HFF-Myc (cell line): ENCODE measurements around the gene BICD1.
"Not testable (repeated sequence)": the region's sequence is repeated elsewhere in the genome, so short reads cannot be mapped to it uniquely, and the experiment has no call there.

Experiments
- DNase-seq: peaks from one replicate; pipeline ENCODE4 v3.0.0-alpha.2; 2011; ENCODE audit warnings: low read depth; ENCODE audit errors: extremely low read depth
- H3K4me3 ChIP-seq: replicated peaks from 2 replicates; pipeline ENCODE4 v1.5.1; 2011; ENCODE audit warnings: low read depth, mild to moderate bottlenecking, control low read depth, low read length
- CTCF ChIP-seq: IDR thresholded peaks from 2 replicates; pipeline ENCODE4 v1.5.1; 2012; ENCODE audit warnings: mild to moderate bottlenecking, low read depth, low read length, control low read depth; ENCODE audit errors: missing control alignments

The BICD1 gene

GRCh38 chr12:32274665-32275064 lies 168.0 kb downstream of the BICD1 start:
- H3K4me3 ChIP-seq, result no peak overlapping the region
- DNase-seq, result no peak
- no peak for TF ChIP-seq CTCF

- not testable (repeated sequence) for H3K4me3 ChIP-seq, DNase-seq
Observed at GRCh38 chr12:32275520-32275919, 168.9 kb downstream of the BICD1 start.

- TF ChIP-seq CTCF, result no peak
- H3K4me3 ChIP-seq, result no peak overlapping the region
- DNase-seq, result no peak
Observed at GRCh38 chr12:32277774-32278173, 171.1 kb downstream of the BICD1 start.

DNA sequence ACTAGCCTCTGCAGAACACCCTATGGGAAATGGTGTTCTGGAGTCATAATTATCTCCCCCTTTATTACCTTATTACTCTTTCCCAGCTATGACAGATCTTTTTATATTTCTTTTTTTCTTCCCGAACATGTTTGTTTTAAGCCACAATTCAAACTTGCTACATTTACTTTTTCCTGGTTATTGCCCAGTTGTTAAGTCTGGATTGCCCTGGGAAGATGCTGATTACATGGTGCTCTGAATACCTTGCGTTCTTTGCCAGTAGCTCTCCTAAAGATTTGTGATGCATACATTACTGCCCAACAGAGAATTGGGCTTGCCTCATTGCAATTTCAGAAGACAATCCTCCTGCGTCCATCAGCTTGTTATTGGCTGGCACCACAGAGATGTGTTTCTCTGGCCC lies 174.5 kb downstream of the BICD1 start:
- no peak for TF ChIP-seq CTCF
- no peak overlapping the region for H3K4me3 ChIP-seq
- no peak for DNase-seq

GRCh38 chr12:32284561-32284960 lies 177.9 kb downstream of the BICD1 start:
- H3K4me3 ChIP-seq, result no peak overlapping the region
- TF ChIP-seq CTCF, result no peak

GRCh38 chr12:32285021-32285420 lies 178.4 kb downstream of the BICD1 start:
- TF ChIP-seq CTCF, result no peak
- H3K4me3 ChIP-seq, result no peak overlapping the region
- DNase-seq, result no peak

More at GRCh38 chr12:32284561-32284960, 177.9 kb downstream of the BICD1 start:
- no peak for DNase-seq

- DNase-seq, result no peak
- H3K4me3 ChIP-seq, result no peak overlapping the region
- TF ChIP-seq CTCF, result no peak
Observed at GRCh38 chr12:32285489-32285888, 178.8 kb downstream of the BICD1 start.
